ENCODE measurements around the gene NOMO2.
"Not testable (repeated sequence)": the region's sequence is repeated elsewhere in the genome, so short reads cannot be mapped to it uniquely, and the experiment has no call there.

The NOMO2 gene

GRCh38 chr16:18498430-18498829 is 63.5 kb downstream of the NOMO2 start:
- not testable (repeated sequence) for DNase-seq

GRCh38 chr16:18497032-18497431 is 64.9 kb downstream of the NOMO2 start:
- not testable (repeated sequence) for DNase-seq

- not testable (repeated sequence) for DNase-seq
Observed at GRCh38 chr16:18492118-18492897, 69.6 kb downstream of the NOMO2 start.

- DNase-seq = not testable (repeated sequence)
Observed at GRCh38 chr16:18436025-18436424, 125.9 kb downstream of the NOMO2 start.

GRCh38 chr16:18415827-18416226 is 146.1 kb downstream of the NOMO2 start:
- not testable (repeated sequence) for DNase-seq

GRCh38 chr16:18409532-18410293 is 152.2 kb downstream of the NOMO2 start:
- not testable (repeated sequence) for DNase-seq

DNA sequence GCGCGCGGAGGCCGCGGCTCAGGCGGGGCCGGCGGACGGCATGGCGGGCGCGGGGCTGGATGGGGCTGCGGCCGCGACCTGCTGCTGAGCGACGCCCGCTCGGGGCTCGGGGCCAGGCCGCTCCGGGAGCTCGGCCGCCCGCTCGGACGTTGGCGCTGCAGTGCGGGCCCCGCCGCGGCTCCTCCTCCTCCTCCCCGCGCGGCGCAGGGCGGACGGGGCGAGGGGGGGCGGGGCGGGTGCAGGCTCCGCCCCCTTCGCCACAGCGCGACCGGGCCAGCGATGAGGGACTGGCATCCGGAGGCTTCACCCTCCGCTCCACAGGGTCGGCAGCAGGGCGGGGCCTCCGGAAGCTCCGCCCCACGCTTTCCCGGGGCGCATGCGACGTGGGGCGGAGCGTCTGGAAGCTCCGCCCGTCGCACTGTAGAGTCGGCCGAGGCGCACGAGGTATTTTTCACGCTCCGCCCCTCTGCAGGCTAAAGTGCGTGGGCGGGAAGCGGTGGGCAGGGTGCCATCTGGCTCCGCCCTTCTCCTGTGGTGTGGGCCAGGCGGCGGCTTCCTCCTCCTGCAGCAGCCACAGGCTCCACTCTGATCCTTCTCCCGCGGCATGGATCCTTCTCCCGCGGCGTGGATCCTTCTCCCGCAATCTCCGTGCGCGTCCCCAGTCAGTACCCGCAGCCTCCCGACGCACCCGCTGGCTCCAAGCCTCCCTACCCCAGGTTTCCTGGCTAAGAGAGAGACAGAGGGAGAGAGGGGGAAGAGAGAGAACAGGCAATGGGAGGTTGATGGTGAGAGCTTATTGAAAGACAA is 159.8 kb downstream of the NOMO2 start:
- not testable (repeated sequence) for DNase-seq

GRCh38 chr16:18401159-18401558 is 160.7 kb downstream of the NOMO2 start:
- not testable (repeated sequence) for DNase-seq

- not testable (repeated sequence) for DNase-seq
Observed at GRCh38 chr16:18394363-18394762, 167.5 kb downstream of the NOMO2 start.

GRCh38 chr16:18387767-18388166 is 174.1 kb downstream of the NOMO2 start:
- not testable (repeated sequence) for DNase-seq

GRCh38 chr16:18386517-18386916 is 175.4 kb downstream of the NOMO2 start:
- not testable (repeated sequence) for DNase-seq

DNA sequence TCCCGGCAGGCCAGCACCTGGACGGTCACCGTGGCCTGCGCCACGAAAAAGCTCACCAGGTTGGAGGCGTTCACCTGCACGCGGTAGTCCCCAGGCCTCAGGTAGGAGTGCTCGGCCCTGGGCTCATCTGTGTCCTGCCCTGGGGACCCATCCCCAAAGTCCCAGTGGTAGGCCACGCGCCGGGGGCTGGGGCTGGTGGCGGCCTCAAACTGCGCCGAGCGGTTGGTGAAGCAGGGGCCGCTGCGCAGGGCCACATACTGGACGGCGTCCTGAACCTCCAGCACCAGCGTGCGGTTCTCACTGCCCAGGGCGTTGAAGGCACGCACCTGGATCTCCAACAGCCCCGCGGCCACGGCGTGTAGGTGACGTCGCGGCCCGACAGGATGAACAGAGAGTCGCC is 176.6 kb downstream of the NOMO2 start:
- not testable (repeated sequence) for DNase-seq

DNA sequence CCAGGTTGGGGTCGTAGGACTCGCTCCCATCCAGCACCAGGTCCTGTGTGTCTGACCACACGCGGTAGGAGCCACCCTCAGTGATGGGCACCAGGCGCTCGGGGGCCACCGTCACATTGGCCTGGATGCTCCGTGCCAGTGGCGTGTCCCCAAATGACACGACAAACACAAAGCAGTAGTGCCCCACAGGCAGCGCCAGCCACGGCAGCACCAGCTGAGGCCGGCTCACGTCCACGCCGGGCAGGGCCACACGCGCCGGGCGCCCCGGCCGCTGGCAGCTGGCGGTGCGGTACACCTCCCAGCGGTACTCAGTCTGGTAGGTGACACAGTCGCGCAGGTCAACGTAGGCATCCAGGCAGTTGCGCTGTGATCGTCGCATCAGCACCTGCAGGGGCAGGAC is 177.0 kb downstream of the NOMO2 start:
- DNase-seq = not testable (repeated sequence)

- not testable (repeated sequence) for DNase-seq
Observed at GRCh38 chr16:18384098-18384636, 177.7 kb downstream of the NOMO2 start.

DNA sequence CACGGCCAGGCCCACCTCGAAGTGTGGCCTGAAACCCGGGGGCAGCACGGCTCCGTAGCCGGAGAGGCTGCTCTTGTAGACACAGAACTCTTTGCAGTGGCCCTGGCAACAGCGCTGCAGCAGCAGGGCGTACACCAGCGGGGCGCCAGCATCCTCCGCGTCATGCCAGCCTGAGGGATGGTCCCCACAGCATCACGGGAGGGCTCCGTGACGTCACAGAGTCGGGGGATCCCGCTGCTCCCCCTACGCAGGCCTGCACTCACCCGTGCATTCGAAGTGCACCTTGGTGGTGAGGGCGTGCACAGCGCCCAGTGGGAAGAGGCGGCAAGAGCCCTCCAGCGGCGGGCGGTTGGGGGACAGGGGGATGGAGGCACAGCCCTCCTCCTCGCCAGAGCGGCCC is 179.2 kb downstream of the NOMO2 start:
- DNase-seq = not testable (repeated sequence)

Measured in MV-4-11 (cell line).